Pancreas (tissue), 10 donors: Measurements from ENCODE around the gene RYR3. TPM values are rescaled to one million over a fixed set of nuclear protein-coding genes. Genes with fewer than 3 reads are reported as not detected.

Experiments used
- ATAC-seq, 4 donors: fragments of 200-7000 bp; cut with Tn5 transposase; one replicate each; pipeline versions ENCODE4 v1.8.0 to v1.9.1; 2020; ENCODE audit warnings: mild to moderate bottlenecking in 4 of 4, moderate library complexity in 4 of 4
- DNase-seq, 6 donors: peaks; one replicate each; pipeline ENCODE4 v3.0.0-alpha.2; 2020
- FAIRE-seq: peaks from 2 replicates; lab custom pipeline; 2012; peaks lifted over from hg19 to GRCh38; lab: Jason Lieb, UNC
- H3K27ac ChIP-seq, 4 donors: fragments of 200-600 bp; sonication (generic); 1 replicate in 3 of 4; 2 replicates in 1 of 4; pipeline versions ENCODE4 v1.5.0 to v1.8.0; 2020
- H3K27me3 ChIP-seq, 4 donors: fragments of 200-600 bp; one replicate each; pipeline ENCODE4 v1.8.0; 2021
- H3K36me3 ChIP-seq, 3 donors: fragments of 200-600 bp; sonication (generic) in 1 of 3; one replicate each; pipeline versions ENCODE4 v1.5.0 to v1.8.0; 2020 to 2021
- H3K4me1 ChIP-seq, 3 donors: fragments of 200-600 bp; one replicate each; pipeline ENCODE4 v1.8.0; 2021
- H3K4me3 ChIP-seq, 4 donors: fragments of 200-600 bp; sonication (generic) in 2 of 4; one replicate each; pipeline versions ENCODE4 v1.5.0 to v1.8.0; 2020 to 2021
- H3K9me3 ChIP-seq, 4 donors: fragments of 200-600 bp; one replicate each; pipeline ENCODE4 v1.8.0; 2021
- CTCF ChIP-seq, 4 donors: fragments of 200-600 bp; sonication (generic) in 3 of 4; IDR thresholded peaks; one replicate each; pipeline versions ENCODE4 v1.5.0 to v1.8.0; 2021; ENCODE audit warnings: antibody characterized with exemption in 4 of 4
- WGBS, 2 donors: extraction: QIAGEN DNeasy Blood & Tissue Kit; methylation state at CpG; one replicate each; pipeline ENCODE4 v1.1.7; 2013; 5-methylcytosine and 5-hydroxymethylcytosine counted together
- intact Hi-C, 3 donors: fragments of 100-400 bp; cut with DNase I; formaldehyde crosslinking; loops; one replicate each; pipeline versions ENCODE4 v1.11.1 to v1.14.2; 2022
- polyA plus RNA-seq, 2 donors: library from polyadenylated mRNA; stranded (reverse); fragments of 200-250 nt; gene quantifications; one replicate each; pipeline ENCODE4 v1.2.3, GENCODE V29; 2013
- total RNA-seq, 6 donors: library from RNA; stranded (reverse); fragmentation: NEBNext Ultra II Directional in 4 of 6; extraction: Animal tissue kit (Norgen Biotek cat#: 25700) in 4 of 6; gene quantifications; one replicate each; pipeline versions ENCODE4 v1.2.1 to v1.2.4, GENCODE V29; 2021 to 2023
- donor health status: healthy with polysubstance abuse.
- donor health status: DM: no; HTN: no; CAD: no; lungs with moderate emphysema.
- donor health status: DM: no; HTN: no; CAD: no.
- donor health status: control.
- donor health status: control.
- donor health status: Bipolar disorder and iron deficiency.
- donor health status: DM: yes; HTN: yes; CAD: no.
- donor health status: DM: no; HTN: no; CAD: no.
- donor health status: DM: no; HTN: no; CAD: no.
- donor health status: DM: yes; HTN: yes; CAD: no.

Gene RYR3
- total and polyA plus RNA-seq, 8 donors: 0.03 to 0.52 (median 0.13) TPM

- DNase-seq: no peak
Measured at GRCh38 chr15:33341953-33342352, 31.2 kb downstream of the RYR3 start.

GRCh38 chr15:33343275-33343674 lies 32.5 kb downstream of the RYR3 start:
- Histone ChIP-seq H3K36me3 (no peaks in the 10 kb centered on the region), H3K4me3 (no peak overlapping the region), H3K4me1 (no peaks in the 10 kb centered on the region), H3K27ac (no peak overlapping the region), H3K27me3 (no peaks in the 10 kb centered on the region), H3K9me3 (no peaks in the 10 kb centered on the region)
- FAIRE-seq (no peak), DNase-seq (no peak), ATAC-seq (no peak)
- 55 to 64% methylated on average over 5 of the region's 5 CpGs for WGBS, 2 donors
- TF ChIP-seq CTCF (IDR thresholded peaks at IDR 0.05): no peak
- intact Hi-C loops: no loop called here

More at GRCh38 chr15:33341953-33342352, 31.2 kb downstream of the RYR3 start:
- 30 to 34% methylated on average over 4 of the region's 4 CpGs for WGBS, 2 donors
- no peak for TF ChIP-seq CTCF (IDR thresholded peaks at IDR 0.05)
- intact Hi-C loops: no loop called here
- Histone ChIP-seq H3K4me1 (no peaks in the 10 kb centered on the region), H3K9me3 (no peaks in the 10 kb centered on the region), H3K36me3 (no peaks in the 10 kb centered on the region), H3K4me3 (no peak overlapping the region), H3K27me3 (no peaks in the 10 kb centered on the region), H3K27ac (no peak overlapping the region)
- FAIRE-seq (no peak), ATAC-seq (no peak)

GRCh38 chr15:33344111-33344510 lies 33.3 kb downstream of the RYR3 start:
- no peaks in the 10 kb centered on the region for H3K27me3 ChIP-seq
- no peak overlapping the region for H3K4me3 ChIP-seq
- H3K27ac ChIP-seq: no peak overlapping the region
- FAIRE-seq: no peak
- TF ChIP-seq CTCF (IDR thresholded peaks at IDR 0.05): no peak
- intact Hi-C loops: no loop called here
- no peak for DNase-seq
- WGBS, 2 donors: 79 to 82% methylated on average over 2 of the region's 2 CpGs
- no peak for ATAC-seq
- no peaks in the 10 kb centered on the region for H3K36me3 ChIP-seq
- no peaks in the 10 kb centered on the region for H3K4me1 ChIP-seq
- H3K9me3 ChIP-seq: no peaks in the 10 kb centered on the region

- H3K9me3 ChIP-seq: no peaks in the 10 kb centered on the region
- FAIRE-seq (no peak), ATAC-seq (no peak), DNase-seq (no peak)
- no peak overlapping the region for H3K27ac ChIP-seq
- H3K4me3 ChIP-seq: no peak overlapping the region
- WGBS, 2 donors: 56 to 75% methylated on average over 1 of the region's 1 CpG
- intact Hi-C loops: no loop called here
- H3K27me3 ChIP-seq: no peaks in the 10 kb centered on the region
- H3K4me1 ChIP-seq: no peaks in the 10 kb centered on the region
- H3K36me3 ChIP-seq: no peaks in the 10 kb centered on the region
- TF ChIP-seq CTCF (IDR thresholded peaks at IDR 0.05): no peak
Measured at GRCh38 chr15:33344530-33344929, 33.8 kb downstream of the RYR3 start.

GRCh38 chr15:33354411-33354810 lies 43.6 kb downstream of the RYR3 start:
- Histone ChIP-seq H3K27ac (no peak overlapping the region), H3K4me1 (no peaks in the 10 kb centered on the region), H3K27me3 (no peaks in the 10 kb centered on the region), H3K9me3 (no peaks in the 10 kb centered on the region), H3K36me3 (no peaks in the 10 kb centered on the region), H3K4me3 (no peak overlapping the region)
- DNase-seq (no peak), ATAC-seq (no peak), FAIRE-seq (no peak)
- intact Hi-C loops: no loop called here
- WGBS, 2 donors: 76 to 88% methylated on average over 1 of the region's 1 CpG
- TF ChIP-seq CTCF (IDR thresholded peaks at IDR 0.05): no peak
